Neural cell (in vitro differentiated cells): ENCODE measurements around the gene F7. TPM values are rescaled to one million over a fixed set of nuclear protein-coding genes. Genes with fewer than 3 reads are reported as not detected.

Experiments
- H2AFZ ChIP-seq: fragments of 200-600, 300-800 bp; sonication (generic), shearing (Covaris generic); 2 replicates; pipeline ENCODE4 v1.6.0; 2014; ENCODE audit warnings: low read depth, mild to moderate bottlenecking, antibody characterized with exemption, low read length, moderate library complexity
- H3F3A ChIP-seq: fragments of 200-600 bp; shearing (Covaris generic); 2 replicates; pipeline ENCODE4 v1.6.1; 2016; ENCODE audit warnings: mild to moderate bottlenecking, moderate library complexity, mixed read lengths, antibody characterized with exemption, low read length; ENCODE audit not compliant: insufficient read depth, poor library complexity, severe bottlenecking
- H3K27ac ChIP-seq: fragments of 200-600, 300-800 bp; sonication (generic), shearing (Covaris generic); 2 replicates; pipeline ENCODE4 v1.5.1; 2014; ENCODE audit warnings: mild to moderate bottlenecking, low read length, moderate library complexity
- H3K27me3 ChIP-seq: fragments of 300-800, 200-600 bp; sonication (generic), shearing (Covaris generic); 2 replicates; pipeline ENCODE4 v1.6.0; 2014; ENCODE audit warnings: mild to moderate bottlenecking, low read depth, low read length, moderate library complexity; ENCODE audit not compliant: insufficient read depth
- H3K36me3 ChIP-seq: fragments of 300-800, 200-600 bp; sonication (generic), shearing (Covaris generic); 2 replicates; pipeline ENCODE4 v1.5.1; 2014; ENCODE audit warnings: mild to moderate bottlenecking, antibody characterized with exemption, low read length, moderate library complexity; ENCODE audit not compliant: insufficient read depth
- H3K4me2 ChIP-seq: fragments of 300-800, 200-600 bp; sonication (generic), shearing (Covaris generic); 2 replicates; pipeline ENCODE4 v1.6.0; 2014; ENCODE audit warnings: mild to moderate bottlenecking, low read length
- H3K4me3 ChIP-seq: fragments of 300-800, 200-600 bp; sonication (generic), shearing (Covaris generic); 2 replicates; pipeline ENCODE4 v1.5.1; 2014; ENCODE audit warnings: mild to moderate bottlenecking, low read length, moderate library complexity
- H3K79me2 ChIP-seq: fragments of 200-600 bp; shearing (Covaris generic); replicated peaks from 2 replicates; pipeline ENCODE4 v1.6.0; 2014; ENCODE audit warnings: mild to moderate bottlenecking, low read length, moderate library complexity; ENCODE audit not compliant: insufficient read depth
- H3K9ac ChIP-seq: fragments of 300-800, 200-600 bp; sonication (generic), shearing (Covaris generic); 2 replicates; pipeline ENCODE4 v1.6.1; 2016; ENCODE audit warnings: mild to moderate bottlenecking, low read length, mixed read lengths
- H3K9me2 ChIP-seq: fragments of 200-600 bp; shearing (Covaris generic); 2 replicates; pipeline ENCODE4 v1.6.1; 2016; ENCODE audit warnings: mild to moderate bottlenecking, low read length, mixed read lengths; ENCODE audit not compliant: insufficient read depth
- H3K9me3 ChIP-seq: fragments of 200-600, 300-800 bp; sonication (generic), shearing (Covaris generic); 2 replicates; pipeline ENCODE4 v1.6.1; 2016; ENCODE audit warnings: mild to moderate bottlenecking, mixed run types, low read length, moderate library complexity, mixed read lengths
- H4K20me1 ChIP-seq: fragments of 200-600 bp; shearing (Covaris generic); 2 replicates; pipeline ENCODE4 v1.6.1; 2016; ENCODE audit warnings: mild to moderate bottlenecking, mixed run types; ENCODE audit not compliant: insufficient read depth
- EP300 ChIP-seq: fragments of 450-650 bp; conservative IDR thresholded peaks from 2 replicates; pipeline ENCODE4 v1.6.1; 2014; ENCODE audit warnings: antibody characterized with exemption, mild to moderate bottlenecking, moderate library complexity; ENCODE audit not compliant: poor library complexity, severe bottlenecking
- EZH2 ChIP-seq: fragments of 200-600, 300-800 bp; shearing (Covaris generic), sonication (generic); IDR thresholded peaks from 2 replicates; pipeline ENCODE4 v1.6.1; 2014; ENCODE audit warnings: antibody characterized with exemption, low read length, borderline replicate concordance, mild to moderate bottlenecking; ENCODE audit not compliant: insufficient read depth, poor library complexity, severe bottlenecking
- MXI1 ChIP-seq: fragments of 450-650 bp; conservative IDR thresholded peaks from 2 replicates; pipeline ENCODE4 v1.6.1; 2014; ENCODE audit warnings: antibody characterized with exemption, mild to moderate bottlenecking; ENCODE audit not compliant: poor library complexity, severe bottlenecking
- POLR2AphosphoS5 ChIP-seq: IDR thresholded peaks from 2 replicates; pipeline ENCODE4 v1.6.1; 2012
- RAD21 ChIP-seq: fragments of 450-650 bp; conservative IDR thresholded peaks from 2 replicates; pipeline ENCODE4 v1.6.1; 2014; ENCODE audit warnings: antibody characterized with exemption, mild to moderate bottlenecking, moderate library complexity
- SMC3 ChIP-seq: fragments of 450-650 bp; conservative IDR thresholded peaks from 2 replicates; pipeline ENCODE4 v1.6.1; 2014; ENCODE audit warnings: antibody characterized with exemption, mild to moderate bottlenecking, moderate library complexity; ENCODE audit not compliant: poor library complexity
- TAF1 ChIP-seq: IDR thresholded peaks from 2 replicates; pipeline ENCODE4 v1.6.1; 2012; ENCODE audit warnings: low read depth
- polyA plus RNA-seq: library from polyadenylated mRNA; depleted of rRNA; stranded (reverse); fragments of >200 nt; gene quantifications from 2 replicates; pipeline ENCODE4 v1.2.3, GENCODE V29; 2014
- TF ChIP-seq, protein P1 (sequence below): fragments of 450-650 bp; IDR thresholded peaks from 2 replicates; pipeline ENCODE4 v1.5.1; 2014; ENCODE audit warnings: antibody characterized with exemption, mild to moderate bottlenecking, moderate library complexity; ENCODE audit not compliant: poor library complexity, severe bottlenecking
- TF ChIP-seq, protein P2 (sequence below): IDR thresholded peaks from 2 replicates; pipeline ENCODE4 v1.6.1; 2012; ENCODE audit warnings: borderline replicate concordance

The F7 gene
- polyA plus RNA-seq, 1 donor from 2014 or later: 0.32 TPM

DNA sequence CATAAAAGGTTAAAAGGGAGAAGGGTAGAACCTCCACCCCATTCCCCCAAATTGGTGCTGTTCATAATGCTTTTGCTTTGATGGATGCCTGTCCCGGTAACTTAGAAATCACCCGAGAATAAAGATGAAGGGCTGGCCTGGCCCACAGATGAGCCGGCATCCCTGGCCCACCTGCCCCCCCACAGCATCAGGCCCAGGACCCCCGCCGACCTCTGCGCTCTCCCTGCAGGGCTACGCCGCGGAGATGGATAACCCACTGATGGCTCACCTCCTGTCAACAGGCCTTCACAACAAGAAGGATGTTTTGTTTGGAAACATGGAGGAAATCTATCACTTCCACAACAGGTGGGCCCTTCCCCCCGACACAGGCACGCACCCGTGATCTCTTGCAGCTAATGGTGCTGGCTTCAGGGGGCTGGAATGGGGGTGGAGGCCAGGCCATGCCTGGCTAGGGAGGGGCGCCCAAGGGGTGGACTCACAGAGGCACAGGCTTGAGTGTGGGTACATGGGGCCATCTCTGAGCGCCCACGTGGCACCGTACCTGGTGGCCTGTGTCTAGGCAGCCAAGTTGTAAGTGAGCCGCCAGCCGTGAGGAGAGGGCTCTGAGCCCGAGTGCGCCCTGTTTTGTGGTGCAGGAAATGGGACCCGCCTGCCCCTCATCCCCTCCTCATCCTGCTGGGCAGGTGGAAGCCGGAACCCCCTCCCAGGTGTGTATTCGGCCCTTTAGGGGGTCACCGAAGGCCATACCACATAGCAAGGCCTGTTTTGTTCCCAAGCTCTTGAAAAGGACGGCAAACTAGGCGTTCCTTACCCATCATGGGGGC lies 23.2 kb upstream of the F7 start:
- Histone ChIP-seq H3K36me3 (no peaks in the 10 kb centered on the region), H3K9ac (no peak overlapping the region), H3K27ac (no peak overlapping the region), H3K4me3 (no peak overlapping the region), H3K9me3 (no peaks in the 10 kb centered on the region), H3K4me2 (no peak overlapping the region), H3K9me2 (no peaks in the 10 kb centered on the region), H3K79me2 (no peaks in the 10 kb centered on the region), H4K20me1 (no peaks in the 10 kb centered on the region), H3K27me3 (no peaks in the 10 kb centered on the region), H2AFZ (no peak overlapping the region), H3F3A (no peaks in the 10 kb centered on the region)
- TF ChIP-seq TAF1 (no peak), RAD21 (no peak)

DNA sequence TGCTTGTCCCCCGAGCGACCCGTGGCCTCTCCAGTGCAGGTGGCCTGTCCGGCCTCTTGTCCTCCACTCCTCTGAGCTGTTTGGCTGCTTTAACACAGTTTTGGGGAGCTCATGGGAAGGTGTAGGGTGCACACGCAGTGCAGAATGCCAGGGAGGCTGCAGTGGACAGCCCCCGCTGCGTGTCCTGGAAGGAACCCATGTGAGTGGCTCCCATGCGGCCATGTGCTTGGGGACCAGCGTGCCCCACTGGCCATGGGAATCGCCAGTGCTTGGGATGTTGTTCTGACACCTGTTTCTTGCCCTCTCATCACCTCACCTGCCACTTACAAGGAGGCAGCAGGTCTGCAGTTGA lies 22.6 kb upstream of the F7 start:
- H3K79me2 ChIP-seq: no peaks in the 10 kb centered on the region
- H3K36me3 ChIP-seq: no peaks in the 10 kb centered on the region
- no peak overlapping the region for H3K9ac ChIP-seq
- H4K20me1 ChIP-seq: no peaks in the 10 kb centered on the region
- no peaks in the 10 kb centered on the region for H3K9me3 ChIP-seq
- H3K4me3 ChIP-seq: no peak overlapping the region
- H3K27me3 ChIP-seq: no peaks in the 10 kb centered on the region
- H3K27ac ChIP-seq: no peak overlapping the region
- no peaks in the 10 kb centered on the region for H3K9me2 ChIP-seq
- H3F3A ChIP-seq: no peaks in the 10 kb centered on the region
- H3K4me2 ChIP-seq: no peak overlapping the region
- H2AFZ ChIP-seq: no peak overlapping the region
- no peak for TF ChIP-seq RAD21
- TF ChIP-seq POLR2AphosphoS5: no peak

DNA sequence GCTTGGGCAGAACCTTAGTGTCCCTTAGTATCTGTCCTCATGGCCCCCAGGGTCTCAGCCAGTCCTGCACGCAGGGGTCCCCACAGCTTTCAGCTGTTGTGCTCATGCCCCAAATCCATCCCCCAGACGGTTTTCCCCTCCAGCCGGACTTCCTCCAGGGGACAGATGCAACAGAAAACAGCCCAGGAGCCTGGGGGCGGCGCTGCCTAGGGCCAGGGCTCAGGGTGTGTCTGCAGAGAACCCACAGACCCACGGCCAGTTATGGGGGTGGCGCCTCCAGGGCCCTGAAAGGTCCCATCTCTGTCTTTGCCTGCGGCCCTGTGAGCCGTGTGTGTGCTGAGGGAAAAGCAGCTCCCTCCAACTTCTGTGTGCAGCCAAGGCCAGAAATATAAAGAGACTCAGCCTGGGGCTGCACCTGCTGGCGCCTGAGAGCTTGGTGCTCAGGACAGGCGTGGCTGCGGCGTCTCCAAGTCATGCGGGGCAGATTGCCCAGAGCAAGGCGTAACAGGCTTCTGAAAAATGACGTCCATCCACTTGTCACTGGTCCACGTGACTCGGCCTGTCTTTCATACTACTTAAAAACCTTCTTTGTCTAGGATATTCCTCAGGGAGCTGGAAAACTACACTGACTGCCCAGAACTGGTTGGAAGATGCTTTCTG lies 22.1 kb upstream of the F7 start:
- Histone ChIP-seq H3K36me3 (no peaks in the 10 kb centered on the region), H3K9ac (no peak overlapping the region)

More for the DNA sequence above, 22.1 kb upstream of the F7 start:
- H4K20me1 ChIP-seq: no peaks in the 10 kb centered on the region
- no peak overlapping the region for H3K27ac ChIP-seq
- H3K79me2 ChIP-seq: no peaks in the 10 kb centered on the region
- H3K27me3 ChIP-seq: no peaks in the 10 kb centered on the region
- no peak overlapping the region for H2AFZ ChIP-seq
- no peaks in the 10 kb centered on the region for H3K9me3 ChIP-seq
- H3K4me2 ChIP-seq: no peak overlapping the region
- no peaks in the 10 kb centered on the region for H3F3A ChIP-seq
- H3K4me3 ChIP-seq: no peak overlapping the region
- no peak for TF ChIP-seq POLR2AphosphoS5
- no peak for TF ChIP-seq RAD21
- TF ChIP-seq MXI1: no peak
- TF ChIP-seq, protein P1, sequence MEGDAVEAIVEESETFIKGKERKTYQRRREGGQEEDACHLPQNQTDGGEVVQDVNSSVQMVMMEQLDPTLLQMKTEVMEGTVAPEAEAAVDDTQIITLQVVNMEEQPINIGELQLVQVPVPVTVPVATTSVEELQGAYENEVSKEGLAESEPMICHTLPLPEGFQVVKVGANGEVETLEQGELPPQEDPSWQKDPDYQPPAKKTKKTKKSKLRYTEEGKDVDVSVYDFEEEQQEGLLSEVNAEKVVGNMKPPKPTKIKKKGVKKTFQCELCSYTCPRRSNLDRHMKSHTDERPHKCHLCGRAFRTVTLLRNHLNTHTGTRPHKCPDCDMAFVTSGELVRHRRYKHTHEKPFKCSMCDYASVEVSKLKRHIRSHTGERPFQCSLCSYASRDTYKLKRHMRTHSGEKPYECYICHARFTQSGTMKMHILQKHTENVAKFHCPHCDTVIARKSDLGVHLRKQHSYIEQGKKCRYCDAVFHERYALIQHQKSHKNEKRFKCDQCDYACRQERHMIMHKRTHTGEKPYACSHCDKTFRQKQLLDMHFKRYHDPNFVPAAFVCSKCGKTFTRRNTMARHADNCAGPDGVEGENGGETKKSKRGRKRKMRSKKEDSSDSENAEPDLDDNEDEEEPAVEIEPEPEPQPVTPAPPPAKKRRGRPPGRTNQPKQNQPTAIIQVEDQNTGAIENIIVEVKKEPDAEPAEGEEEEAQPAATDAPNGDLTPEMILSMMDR: no peak
- TF ChIP-seq EZH2: no peak
- no peak for TF ChIP-seq EP300
- no peak for TF ChIP-seq TAF1
- TF ChIP-seq SMC3: no peak
- TF ChIP-seq, protein P2, sequence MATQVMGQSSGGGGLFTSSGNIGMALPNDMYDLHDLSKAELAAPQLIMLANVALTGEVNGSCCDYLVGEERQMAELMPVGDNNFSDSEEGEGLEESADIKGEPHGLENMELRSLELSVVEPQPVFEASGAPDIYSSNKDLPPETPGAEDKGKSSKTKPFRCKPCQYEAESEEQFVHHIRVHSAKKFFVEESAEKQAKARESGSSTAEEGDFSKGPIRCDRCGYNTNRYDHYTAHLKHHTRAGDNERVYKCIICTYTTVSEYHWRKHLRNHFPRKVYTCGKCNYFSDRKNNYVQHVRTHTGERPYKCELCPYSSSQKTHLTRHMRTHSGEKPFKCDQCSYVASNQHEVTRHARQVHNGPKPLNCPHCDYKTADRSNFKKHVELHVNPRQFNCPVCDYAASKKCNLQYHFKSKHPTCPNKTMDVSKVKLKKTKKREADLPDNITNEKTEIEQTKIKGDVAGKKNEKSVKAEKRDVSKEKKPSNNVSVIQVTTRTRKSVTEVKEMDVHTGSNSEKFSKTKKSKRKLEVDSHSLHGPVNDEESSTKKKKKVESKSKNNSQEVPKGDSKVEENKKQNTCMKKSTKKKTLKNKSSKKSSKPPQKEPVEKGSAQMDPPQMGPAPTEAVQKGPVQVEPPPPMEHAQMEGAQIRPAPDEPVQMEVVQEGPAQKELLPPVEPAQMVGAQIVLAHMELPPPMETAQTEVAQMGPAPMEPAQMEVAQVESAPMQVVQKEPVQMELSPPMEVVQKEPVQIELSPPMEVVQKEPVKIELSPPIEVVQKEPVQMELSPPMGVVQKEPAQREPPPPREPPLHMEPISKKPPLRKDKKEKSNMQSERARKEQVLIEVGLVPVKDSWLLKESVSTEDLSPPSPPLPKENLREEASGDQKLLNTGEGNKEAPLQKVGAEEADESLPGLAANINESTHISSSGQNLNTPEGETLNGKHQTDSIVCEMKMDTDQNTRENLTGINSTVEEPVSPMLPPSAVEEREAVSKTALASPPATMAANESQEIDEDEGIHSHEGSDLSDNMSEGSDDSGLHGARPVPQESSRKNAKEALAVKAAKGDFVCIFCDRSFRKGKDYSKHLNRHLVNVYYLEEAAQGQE: no peak
- no peaks in the 10 kb centered on the region for H3K9me2 ChIP-seq
